HG03520 (cell line): Measurements from ENCODE around the gene ADAM8.
"Not testable (repeated sequence)": the region's sequence is repeated elsewhere in the genome, so short reads cannot be mapped to it uniquely, and the experiment has no call there.

Experiments used
- ATAC-seq: cut with Tn5 transposase; IDR thresholded peaks from one replicate; pipeline ENCODE4 v1.9.1; 2021; ENCODE audit warnings: mild to moderate bottlenecking, moderate library complexity; ENCODE audit not compliant: unreplicated experiment

The ADAM8 gene

GRCh38 chr10:133235265-133235855, 41.3 kb downstream of the ADAM8 start:
- no peak for ATAC-seq

- ATAC-seq, result not testable (repeated sequence)
These were observed 41.9 kb downstream of the ADAM8 start for GRCh38 chr10:133234796-133235195.

DNA sequence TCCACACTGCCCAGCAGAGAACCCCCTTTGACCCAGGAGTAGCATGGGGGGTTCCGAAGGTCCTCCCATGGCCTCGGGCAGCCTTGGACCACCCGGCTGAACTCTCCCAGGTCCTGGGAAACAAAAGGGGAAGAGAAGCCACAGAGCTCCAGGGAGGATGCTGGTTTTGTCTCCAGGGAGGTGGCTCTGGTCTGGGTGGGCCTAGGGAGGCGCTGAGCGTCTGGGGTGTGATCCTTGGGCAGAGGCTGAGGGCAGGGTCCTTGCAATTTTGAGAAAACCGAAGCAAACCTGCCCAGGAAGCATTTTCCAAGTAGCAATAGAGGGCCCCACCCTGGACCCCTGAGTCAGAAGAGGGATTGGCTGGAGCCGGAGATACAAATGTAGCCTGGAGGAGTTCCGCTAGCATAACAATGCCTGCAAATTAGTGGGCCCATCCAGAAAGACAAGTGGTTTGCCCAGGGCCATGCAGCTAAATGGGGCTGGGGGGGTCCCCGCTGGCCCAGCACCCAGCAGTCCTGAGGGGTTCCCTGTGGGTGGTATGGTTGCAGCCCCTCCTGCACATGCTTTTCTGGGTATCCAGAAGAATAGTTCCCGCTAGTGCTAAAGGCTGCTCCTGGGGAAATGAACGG, 44.6 kb downstream of the ADAM8 start:
- no peak for ATAC-seq

GRCh38 chr10:133231244-133231945, 45.3 kb downstream of the ADAM8 start:
- ATAC-seq, result no peak

- no peak for ATAC-seq
These were observed 46.1 kb downstream of the ADAM8 start for GRCh38 chr10:133230387-133231195.

- ATAC-seq, result no peak
These were observed 46.7 kb downstream of the ADAM8 start, which contains the start of gene UTF1 for GRCh38 chr10:133230044-133230361. Gene UTF1, plus strand, starts transcription at chr10:133230217. Its CDS starts 72 bp downstream, at chr10:133230289.

DNA sequence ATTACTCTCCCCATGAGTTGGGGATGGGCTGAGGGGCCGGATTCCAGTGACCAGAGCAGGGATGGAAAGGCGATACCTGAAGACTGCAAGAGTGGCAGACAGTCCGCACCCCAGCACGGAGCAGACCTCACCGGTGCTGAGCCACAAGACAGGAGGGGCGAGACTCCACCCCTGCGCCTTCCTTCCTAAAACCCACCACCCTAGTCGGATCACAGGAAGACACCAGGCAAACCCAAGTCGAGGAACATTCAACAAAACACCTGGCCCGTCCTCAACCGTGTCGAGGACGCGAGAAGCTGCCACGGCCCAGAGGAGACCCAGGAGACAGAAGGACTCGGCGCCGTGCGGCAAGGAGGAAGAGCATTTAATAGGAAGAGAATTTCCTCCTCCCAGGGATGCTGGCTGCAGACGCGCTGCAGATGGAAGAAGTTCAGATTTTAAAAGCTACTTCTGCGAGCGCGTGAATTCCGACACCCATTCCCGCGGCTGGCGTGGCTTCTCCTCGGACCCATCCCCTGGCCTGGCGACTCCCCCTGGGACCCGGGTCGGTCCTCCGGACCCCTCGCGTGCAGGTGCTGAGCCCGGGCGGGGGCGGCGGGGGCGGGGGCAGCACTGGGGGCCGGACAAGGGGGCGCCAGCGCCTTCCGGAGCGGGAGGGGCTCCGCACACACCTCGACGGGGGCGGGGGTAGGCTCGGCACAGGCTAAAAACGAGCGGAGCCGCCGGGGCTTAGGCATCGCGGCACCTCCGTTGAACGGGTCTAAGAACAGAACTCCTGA, 47.2 kb downstream of the ADAM8 start:
- ATAC-seq, result no peak

DNA sequence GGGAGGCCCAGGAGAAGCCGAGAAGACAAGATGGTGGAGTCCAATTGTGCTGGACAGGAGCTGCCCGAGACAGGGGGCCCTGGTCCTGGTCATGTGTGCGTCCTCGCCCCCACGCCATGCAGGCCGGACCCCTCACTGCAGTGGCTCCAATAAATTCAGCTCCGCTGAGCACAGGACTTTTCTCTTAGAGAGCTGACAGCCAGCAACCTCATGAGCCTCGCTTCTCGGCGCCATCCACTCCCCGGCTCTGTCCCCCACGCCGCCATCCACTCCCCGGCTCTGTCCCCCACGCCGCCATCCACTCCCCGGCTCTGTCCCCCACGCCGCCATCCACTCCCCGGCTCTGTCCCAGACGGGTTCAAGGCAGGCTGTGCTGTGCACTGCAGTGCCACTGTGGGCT, 49.4 kb downstream of the ADAM8 start:
- ATAC-seq, result no peak

- ATAC-seq, result no peak
These were observed 50.3 kb downstream of the ADAM8 start for GRCh38 chr10:133226251-133226808.

- ATAC-seq, result no peak
These were observed 50.9 kb downstream of the ADAM8 start for GRCh38 chr10:133225707-133226191.

DNA sequence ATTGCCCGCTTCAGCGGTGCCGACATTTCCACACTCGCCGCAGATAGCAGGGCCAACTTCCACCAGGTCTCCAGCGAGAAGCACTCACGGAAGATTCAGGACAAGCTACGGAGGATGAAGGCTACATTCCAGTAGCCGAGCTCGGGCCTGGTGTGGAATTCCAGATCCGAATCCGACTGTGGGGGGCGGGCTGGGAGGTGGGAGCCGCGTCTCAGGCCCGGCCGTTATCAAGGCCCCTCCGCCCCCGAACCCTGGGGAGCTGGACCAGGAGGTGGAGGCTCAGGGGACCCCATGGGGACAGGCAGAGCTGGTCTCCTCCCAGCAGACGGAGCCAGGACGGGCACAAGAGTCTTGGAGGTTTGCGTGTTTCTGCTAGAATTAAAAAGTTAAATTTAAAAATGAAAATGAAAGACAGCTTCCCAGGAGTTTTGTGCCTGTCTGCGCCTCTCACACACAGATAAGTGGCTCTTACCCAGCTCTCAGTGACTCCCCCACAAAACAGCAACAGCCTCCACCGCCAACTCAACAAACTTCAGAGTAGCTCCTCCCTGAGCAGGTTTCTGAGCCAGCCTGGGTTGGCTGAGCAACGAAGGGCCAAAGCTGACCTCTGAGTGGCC, 51.8 kb downstream of the ADAM8 start:
- no peak for ATAC-seq

- no peak for ATAC-seq
These were observed 52.6 kb downstream of the ADAM8 start for GRCh38 chr10:133224076-133224475.

DNA sequence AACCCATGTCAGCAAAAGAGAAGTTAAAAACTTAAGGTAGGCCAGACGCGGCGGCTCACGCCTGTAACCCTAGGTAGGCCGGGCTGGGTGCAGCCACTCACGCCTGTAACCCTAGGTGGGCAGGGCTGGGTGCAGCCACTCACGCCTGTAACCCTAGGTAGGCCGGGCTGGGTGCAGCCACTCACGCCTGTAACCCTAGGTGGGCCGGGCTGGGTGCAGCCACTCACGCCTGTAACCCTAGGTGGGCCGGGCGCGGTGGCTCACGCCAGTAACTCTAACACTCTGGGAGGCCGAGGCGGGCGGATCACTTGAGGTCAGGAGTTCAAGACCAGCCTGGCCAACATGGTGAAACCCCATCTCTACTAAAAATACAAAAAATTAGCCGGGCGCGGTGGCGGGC, 54.9 kb downstream of the ADAM8 start:
- not testable (repeated sequence) for ATAC-seq

- ATAC-seq, result no peak
These were observed 55.3 kb downstream of the ADAM8 start for GRCh38 chr10:133221331-133221730.

GRCh38 chr10:133219782-133220181, 56.9 kb downstream of the ADAM8 start:
- ATAC-seq, result no peak

DNA sequence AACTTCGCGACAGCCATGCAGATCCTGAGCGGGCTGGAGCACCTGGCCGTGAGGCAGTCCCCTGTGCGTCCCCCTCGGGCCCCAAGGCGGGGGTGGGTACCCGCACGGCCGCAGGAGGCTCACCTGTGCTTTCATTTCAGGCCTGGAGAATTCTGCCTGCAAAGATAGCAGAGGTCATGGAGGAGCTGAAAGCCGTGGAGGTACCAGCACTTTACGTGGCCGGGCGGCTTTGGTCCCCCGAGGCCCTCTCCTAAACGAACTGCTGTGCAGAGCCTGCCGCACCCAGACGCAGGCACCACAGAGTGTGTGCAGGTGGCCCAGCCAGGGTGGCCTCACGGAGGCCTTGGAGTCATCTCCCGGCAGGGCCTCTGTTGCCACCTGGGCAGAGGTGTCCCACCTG, 57.8 kb downstream of the ADAM8 start:
- no peak for ATAC-seq

- ATAC-seq, result no peak
These were observed 58.7 kb downstream of the ADAM8 start for GRCh38 chr10:133217800-133218589.

DNA sequence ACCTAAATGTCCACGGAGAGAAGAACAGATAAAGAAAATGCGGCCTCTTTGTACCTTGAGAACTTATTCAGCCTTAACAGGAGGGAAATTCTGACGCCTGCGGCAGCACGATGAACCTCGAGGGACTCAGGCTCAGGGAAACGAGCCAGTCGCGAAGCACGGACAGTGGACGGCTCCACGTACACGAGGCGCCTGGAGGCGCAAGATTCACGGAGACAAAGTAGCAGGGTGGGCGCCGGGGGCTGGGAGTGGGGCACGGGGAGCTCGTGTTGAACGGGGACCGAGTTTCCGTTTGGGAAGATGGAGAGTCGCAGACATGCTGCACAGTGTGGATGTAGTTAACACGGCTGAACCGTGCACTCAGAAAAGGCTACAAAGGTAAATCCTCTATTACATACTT, 59.9 kb downstream of the ADAM8 start:
- ATAC-seq, result no peak

- ATAC-seq, result no peak
These were observed 61.1 kb downstream of the ADAM8 start for GRCh38 chr10:133215586-133215985.
